Measurements from ENCODE around the gene ACSM4.

ACSM4 gene

DNA sequence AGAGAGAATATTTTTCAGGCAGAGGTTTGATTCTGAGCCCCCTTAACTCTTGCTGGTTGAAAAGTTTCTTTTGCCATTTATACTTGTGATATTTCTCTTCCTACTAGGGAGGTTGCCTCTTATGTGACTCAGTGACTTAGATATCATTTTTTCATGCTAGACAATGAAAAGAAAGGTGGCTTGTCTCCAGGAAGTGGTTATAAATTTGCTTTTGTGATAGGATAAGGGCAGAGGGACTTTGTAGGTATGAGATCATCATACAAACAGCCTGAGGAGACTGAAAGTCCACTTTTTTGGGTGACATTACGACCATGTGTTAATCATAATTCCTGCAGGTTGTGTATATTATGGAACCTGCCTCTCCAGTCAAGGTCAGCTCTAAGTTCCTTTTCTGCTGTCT lies 35.8 kb downstream of the ACSM4 start:
- DNase-seq, result no peak

DNA sequence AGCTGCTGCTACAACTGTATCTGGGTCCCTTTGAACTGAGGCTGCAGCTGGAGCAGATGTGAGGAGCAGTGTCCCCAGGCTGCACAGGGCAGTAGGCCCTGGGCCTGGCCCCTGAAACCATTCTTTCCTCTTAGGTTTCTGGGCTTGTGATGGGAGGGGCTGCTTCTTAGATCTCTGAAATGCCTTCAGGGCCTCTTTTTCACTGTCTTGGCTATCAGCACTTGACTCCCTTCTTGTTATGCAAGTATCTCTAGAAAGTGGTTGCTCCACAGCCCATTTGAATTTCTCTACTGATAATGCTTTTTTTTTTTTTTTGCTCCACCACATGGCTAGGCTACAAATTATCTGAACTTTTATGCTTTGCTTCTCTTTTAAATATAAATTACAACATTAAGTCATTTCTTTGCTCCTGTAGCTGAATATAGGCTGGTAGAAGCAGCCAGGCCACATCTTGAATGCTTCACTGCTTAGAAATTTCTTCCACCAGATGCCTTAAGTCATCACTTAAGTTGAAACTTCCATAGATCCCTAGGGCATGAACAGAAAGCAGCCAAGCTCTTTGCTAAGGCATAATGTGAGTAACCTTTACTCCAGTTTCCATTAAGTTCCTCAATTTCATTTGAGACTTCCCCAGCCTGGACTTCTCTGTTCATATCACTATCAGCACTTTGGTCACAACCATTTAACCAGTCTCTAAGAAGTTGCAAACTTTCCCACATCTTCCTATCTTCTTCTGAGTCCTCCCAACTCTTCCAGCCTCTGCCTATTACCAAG lies 41.1 kb downstream of the ACSM4 start:
- no peak for DNase-seq

DNA sequence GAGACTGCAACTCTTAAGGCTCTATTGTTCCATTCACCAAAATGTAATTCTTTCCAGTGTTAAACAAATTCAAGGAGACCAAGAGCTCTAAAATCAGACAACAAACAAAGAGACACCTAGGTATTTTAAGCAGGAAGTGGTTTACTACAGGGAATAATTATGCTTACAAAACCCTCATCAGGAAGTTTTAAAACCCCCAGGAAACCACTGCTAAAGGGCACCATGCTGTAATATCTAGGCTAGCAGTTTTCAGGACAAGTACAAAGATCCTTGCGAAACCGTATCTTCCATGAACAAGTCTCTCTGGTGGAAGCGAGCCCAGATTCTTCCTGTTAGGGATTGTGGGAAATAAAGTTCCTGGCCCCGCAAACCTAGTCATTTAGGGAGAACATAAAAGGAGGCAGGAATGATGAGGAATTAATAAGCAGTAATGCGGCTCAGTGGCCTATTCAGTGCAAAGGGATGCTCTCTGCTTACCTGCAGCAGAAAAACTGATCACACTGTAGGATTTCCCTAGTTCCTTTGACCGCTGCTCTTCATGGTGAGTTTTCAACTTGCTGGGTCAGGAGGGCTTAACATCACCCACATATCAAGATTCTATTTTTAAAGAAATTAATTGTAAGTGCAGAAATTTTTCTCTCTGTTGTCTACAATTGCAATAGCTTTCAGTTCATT lies 42.8 kb downstream of the ACSM4 start:
- no peak for DNase-seq

GRCh38 chr12:7349418-7349817 lies 45.5 kb downstream of the ACSM4 start:
- DNase-seq, result no peak

- DNase-seq, result no peak
Observed at GRCh38 chr12:7351177-7351576, 47.3 kb downstream of the ACSM4 start.

DNA sequence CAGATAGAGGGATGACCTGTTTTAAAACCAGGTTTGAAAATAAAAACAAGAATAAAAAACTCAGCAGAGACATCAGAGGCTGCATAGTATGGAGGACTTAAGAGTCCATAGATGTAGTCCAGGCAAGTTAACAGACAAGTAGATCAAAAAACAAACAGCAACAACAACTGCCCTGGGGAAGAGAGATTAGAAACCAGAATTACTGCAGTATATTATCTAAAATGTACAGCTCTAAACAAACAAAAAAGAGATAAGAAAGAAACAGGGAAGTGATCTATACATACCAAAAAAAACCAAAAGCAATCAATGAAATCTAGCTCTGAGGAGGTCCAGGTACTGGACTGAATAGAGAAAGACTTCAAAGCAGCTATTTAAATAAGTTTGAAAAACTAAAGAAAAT lies 48.8 kb downstream of the ACSM4 start:
- no peak for DNase-seq

DNA sequence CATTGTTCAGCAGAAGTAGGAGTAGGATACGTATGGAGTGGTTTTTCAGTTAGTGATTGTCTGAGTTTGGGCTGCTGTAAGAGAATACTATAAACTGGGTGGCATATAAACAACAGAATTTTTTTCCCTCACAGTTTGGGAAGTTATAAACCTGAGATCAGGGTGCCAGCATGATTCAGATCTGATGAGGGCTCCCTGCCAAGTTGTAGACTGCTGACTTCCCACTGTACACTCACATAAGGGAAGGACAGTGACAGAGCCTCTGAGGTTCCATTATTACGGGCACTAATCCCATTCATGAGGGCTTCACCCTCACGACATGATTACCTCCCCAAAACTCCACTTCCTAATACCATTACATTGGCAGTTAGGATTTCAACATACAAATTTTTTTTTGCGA lies 50.7 kb downstream of the ACSM4 start:
- no peak for DNase-seq

GRCh38 chr12:7361265-7361664 lies 57.4 kb downstream of the ACSM4 start:
- no peak for DNase-seq

GRCh38 chr12:7362734-7363133 lies 58.9 kb downstream of the ACSM4 start:
- no peak for DNase-seq

GRCh38 chr12:7369274-7369729 lies 65.4 kb downstream of the ACSM4 start:
- no peak for DNase-seq

- peak; percentile 21 for DNase-seq
Observed at GRCh38 chr12:7373226-7373625, 69.4 kb downstream of the ACSM4 start.

DNA sequence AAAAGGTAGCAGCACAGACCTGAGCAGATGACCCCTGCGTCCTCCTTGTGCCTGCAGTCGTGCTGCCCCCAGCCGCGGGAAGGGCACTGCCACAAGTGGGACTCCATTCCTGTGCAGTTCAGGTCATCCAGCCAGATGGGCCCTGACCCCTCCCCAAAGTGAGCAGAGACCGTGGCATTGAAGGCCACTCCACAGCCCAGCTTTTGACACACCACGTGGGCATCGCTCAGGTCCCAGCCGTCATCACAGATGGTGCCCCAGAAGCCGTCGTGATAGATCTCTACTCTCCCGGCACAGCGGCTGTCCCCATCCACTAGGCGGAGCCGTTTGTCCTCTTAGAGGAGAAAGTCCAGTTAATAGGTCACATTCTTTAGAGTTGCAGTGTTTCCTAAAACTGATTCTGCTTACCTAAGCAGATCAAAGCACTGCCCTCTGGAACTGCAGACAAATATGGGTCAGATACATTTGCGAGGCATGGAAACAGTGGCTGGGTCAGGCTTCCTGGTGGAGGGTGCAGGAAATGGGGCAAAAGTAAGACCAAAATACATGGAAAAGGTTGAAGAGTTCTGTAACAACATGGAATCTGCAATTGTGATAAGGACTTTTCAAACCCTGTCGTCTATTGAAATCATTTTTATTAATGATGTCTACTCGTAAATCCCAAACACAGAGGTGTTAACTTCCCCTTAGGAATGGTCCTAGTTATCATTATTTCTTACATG lies 70.7 kb downstream of the ACSM4 start:
- peak; percentile 23 for DNase-seq

- no peak for DNase-seq
Observed at GRCh38 chr12:7375145-7375543, 71.3 kb downstream of the ACSM4 start.

DNA sequence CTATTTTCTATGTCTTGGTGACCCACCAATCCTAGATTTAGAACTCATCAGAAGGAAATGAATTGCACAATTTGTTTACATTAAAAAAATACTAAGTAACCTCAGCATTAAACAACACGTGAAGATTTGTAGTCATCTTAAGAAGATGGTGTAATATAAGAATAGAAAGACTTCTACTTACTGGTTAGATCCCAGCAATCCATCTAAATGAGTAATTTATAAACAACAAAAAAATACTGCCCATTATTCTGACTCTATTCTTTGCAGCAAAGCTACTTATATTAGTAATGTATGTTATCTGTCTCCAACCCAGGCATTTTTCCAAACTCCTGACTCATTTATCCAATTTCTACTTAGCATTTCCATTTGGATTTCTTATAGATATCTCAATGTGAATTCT lies 72.3 kb downstream of the ACSM4 start:
- DNase-seq, result no peak

All from femur (tissue), 1 donor.